ENCODE results near the gene CUEDC1. TPM values are rescaled to one million over a fixed set of nuclear protein-coding genes. Genes with fewer than 3 reads are reported as not detected.

Gene CUEDC1
- total RNA-seq, 1 experiment from 2014 or later = 61.4 TPM

DNA sequence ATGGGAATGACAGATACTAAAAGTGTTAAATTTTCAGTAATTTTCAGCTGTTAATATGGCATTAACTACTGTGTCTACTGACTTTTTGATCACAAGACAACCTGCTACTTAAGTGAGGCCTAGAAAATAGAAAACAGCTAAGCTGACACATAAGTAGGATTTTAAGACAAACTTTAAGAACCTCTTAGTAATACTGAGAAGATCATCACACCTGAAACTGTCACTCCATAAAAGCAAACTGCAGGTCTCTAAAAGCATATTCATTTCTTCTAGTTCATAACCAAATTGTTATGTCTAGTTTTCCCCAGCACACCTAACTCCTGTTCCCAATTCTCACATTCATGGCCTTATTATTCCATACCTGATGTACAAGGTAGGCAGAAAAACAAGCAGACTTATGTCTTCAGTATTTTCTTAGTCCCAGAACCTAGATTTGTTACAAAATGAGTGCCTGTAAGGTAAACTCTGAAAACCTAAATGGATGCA is 43.8 kb upstream of the CUEDC1 start:
- Histone ChIP-seq H3K4me2 (no peak overlapping the region), H3K9me2 (ENCODE audit: insufficient read depth) (no peaks in the 10 kb centered on the region), H3K27me3 (ENCODE audit: insufficient read depth, low read depth) (no peaks in the 10 kb centered on the region), H3K27ac (no peak overlapping the region), H3F3A (ENCODE audit: insufficient read depth, low read depth) (peaks cover 95% of the 10 kb centered on the region), H3K4me3 (no peak overlapping the region), H4K20me1 (ENCODE audit: insufficient read depth) (peaks cover 58% of the 10 kb centered on the region), H3K79me2 (ENCODE audit: low read depth) (peaks cover 21% of the 10 kb centered on the region), H3K9me3 (ENCODE audit: insufficient read depth, low read depth) (no peaks in the 10 kb centered on the region), H2AFZ (no peak overlapping the region), H3K36me3 (ENCODE audit: low read depth) (peaks cover 42% of the 10 kb centered on the region), H3K4me1 (replicated peaks; ENCODE audit: insufficient read depth) (peaks cover 13% of the 10 kb centered on the region)
- CTCF ChIA-PET = interaction anchor here (0.6 to 1.3 kb wide), 9 partner anchors 9 to 756 kb away, joined by 3 to 8 read pairs (median 5); partner anchors contain the start of gene DYNLL2
- no peak for TF ChIP-seq EZH2 (IDR thresholded peaks at IDR 0.05; ENCODE audit: low read depth)
- TF ChIP-seq, protein P1, sequence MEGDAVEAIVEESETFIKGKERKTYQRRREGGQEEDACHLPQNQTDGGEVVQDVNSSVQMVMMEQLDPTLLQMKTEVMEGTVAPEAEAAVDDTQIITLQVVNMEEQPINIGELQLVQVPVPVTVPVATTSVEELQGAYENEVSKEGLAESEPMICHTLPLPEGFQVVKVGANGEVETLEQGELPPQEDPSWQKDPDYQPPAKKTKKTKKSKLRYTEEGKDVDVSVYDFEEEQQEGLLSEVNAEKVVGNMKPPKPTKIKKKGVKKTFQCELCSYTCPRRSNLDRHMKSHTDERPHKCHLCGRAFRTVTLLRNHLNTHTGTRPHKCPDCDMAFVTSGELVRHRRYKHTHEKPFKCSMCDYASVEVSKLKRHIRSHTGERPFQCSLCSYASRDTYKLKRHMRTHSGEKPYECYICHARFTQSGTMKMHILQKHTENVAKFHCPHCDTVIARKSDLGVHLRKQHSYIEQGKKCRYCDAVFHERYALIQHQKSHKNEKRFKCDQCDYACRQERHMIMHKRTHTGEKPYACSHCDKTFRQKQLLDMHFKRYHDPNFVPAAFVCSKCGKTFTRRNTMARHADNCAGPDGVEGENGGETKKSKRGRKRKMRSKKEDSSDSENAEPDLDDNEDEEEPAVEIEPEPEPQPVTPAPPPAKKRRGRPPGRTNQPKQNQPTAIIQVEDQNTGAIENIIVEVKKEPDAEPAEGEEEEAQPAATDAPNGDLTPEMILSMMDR (conservative IDR thresholded peaks at IDR 0.05) = no peak
- POLR2A ChIA-PET (ENCODE audit: unreplicated experiment) = interaction anchor here (0.6 kb wide), 2 partner anchors 104 to 148 kb away, joined by 4 to 5 read pairs; no protein-coding TSS in a partner anchor
- no peak for DNase-seq
- intact Hi-C loops (cut with micrococcal nuclease; ENCODE audit: unreplicated experiment) = loop anchor here (1.0 to 5.0 kb wide), 4 partner anchors 114 to 327 kb away; partner anchors contain the start of gene CCDC182
- BruUV-seq (replicated peaks) = no TSS peak

DNA sequence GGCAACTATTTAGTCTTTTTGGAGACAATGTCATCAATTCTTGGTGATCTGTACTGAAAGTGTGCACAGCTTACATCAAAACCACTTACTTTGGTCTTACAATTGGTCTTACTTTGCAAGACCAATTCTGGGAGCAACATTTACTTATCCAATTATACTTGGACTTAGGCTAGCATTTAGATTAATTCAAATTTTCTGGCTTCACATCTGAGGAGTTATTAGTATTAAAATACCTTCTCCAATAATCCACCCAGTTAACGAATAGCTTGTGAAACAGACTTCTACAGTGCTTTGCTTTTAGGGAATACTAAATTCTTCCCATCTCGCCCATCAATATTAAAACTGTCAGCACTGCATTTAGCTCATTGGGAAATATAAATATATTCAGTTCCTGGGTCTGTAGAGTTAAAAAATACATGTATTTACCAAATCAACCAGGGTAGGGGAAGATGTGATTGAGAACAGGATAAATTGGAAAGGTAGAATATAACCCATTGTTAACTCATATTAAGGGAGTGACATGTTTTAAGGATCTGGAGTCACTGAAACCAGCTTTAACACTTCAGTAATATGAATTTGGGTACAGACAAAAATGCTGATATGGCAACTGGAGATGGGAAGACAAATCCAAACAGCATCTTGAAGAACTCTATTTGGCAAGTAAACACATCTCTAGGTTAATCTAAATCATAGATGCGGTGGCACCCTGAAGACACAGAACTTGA is 42.0 kb upstream of the CUEDC1 start:
- no peaks in the 10 kb centered on the region for H3K4me1 ChIP-seq (replicated peaks; ENCODE audit: insufficient read depth)
- peaks cover 3% of the 10 kb centered on the region for H3K79me2 ChIP-seq (ENCODE audit: low read depth)
- peaks cover 40% of the 10 kb centered on the region for H4K20me1 ChIP-seq (ENCODE audit: insufficient read depth)
- H3K27ac ChIP-seq = no peak overlapping the region
- H3K36me3 ChIP-seq (ENCODE audit: low read depth) = peaks cover 24% of the 10 kb centered on the region
- no peak overlapping the region for H3K4me2 ChIP-seq
- ChIA-PET CTCF (interaction anchor here (0.7 to 1.1 kb wide), 3 partner anchors 9 to 146 kb away, joined by 3 read pairs; no protein-coding TSS in a partner anchor), POLR2A (ENCODE audit: unreplicated experiment) (interaction anchor here (0.7 kb wide), 1 partner anchor 135 kb away, joined by 6 read pairs; no protein-coding TSS in a partner anchor)
- no TSS peak for BruUV-seq (replicated peaks)
- no peaks in the 10 kb centered on the region for H3K9me2 ChIP-seq (ENCODE audit: insufficient read depth)
- TF ChIP-seq, protein P1 (conservative IDR thresholded peaks at IDR 0.05) = no peak
- no peak for TF ChIP-seq EZH2 (IDR thresholded peaks at IDR 0.05; ENCODE audit: low read depth)
- no peak for DNase-seq
- H2AFZ ChIP-seq = no peak overlapping the region
- intact Hi-C loops (cut with micrococcal nuclease; ENCODE audit: unreplicated experiment) = loop anchor here (5.0 kb wide), 2 partner anchors 250 to 325 kb away; partner anchors contain the start of gene CCDC182
- no peaks in the 10 kb centered on the region for H3K27me3 ChIP-seq (ENCODE audit: insufficient read depth, low read depth)
- peaks cover 85% of the 10 kb centered on the region for H3F3A ChIP-seq (ENCODE audit: insufficient read depth, low read depth)
- H3K9me3 ChIP-seq (ENCODE audit: insufficient read depth, low read depth) = no peaks in the 10 kb centered on the region
- H3K4me3 ChIP-seq = no peak overlapping the region

DNA sequence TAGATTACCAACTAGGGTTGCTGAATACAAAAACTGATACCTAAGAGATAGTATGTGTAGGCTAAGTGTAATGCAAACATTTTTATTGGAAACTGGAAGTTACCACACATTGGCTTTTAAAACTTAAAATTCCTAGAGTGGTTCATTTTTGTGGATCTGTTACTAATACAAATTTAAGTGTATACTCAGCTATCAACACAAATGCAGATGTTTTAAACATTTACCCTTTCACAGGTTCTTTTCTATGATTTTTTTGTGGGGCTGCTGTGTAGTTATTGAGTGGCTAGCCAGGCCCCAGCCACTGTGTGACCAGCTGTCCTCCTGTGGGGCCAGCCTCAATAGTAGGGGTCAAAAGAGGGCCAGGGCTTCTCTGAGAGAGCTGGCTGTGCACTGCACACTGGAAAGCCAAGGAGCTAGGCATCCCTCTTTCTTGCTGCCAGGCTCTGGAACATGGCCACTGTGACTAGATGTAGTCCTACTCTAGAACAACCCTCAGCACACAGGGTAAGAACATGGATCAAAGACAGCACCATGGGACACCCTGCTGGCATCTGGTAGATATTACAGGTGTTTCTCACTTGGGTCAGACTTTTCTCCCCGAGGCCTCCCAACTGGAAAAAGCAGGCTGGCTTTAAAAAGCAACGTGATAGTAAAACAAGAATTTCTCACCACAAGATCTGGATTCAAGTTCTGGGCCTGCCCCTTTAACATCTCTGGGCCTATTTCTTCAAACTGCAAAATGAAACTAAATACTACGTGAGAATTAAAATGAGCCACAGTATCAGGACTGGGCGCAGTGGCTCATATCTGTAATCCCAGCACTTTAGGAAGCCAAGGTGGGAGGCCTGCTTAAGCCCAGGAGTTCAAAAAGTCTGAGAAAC is 40.1 kb upstream of the CUEDC1 start:
- H4K20me1 ChIP-seq (ENCODE audit: insufficient read depth) = peaks cover 22% of the 10 kb centered on the region
- H3K9me2 ChIP-seq (ENCODE audit: insufficient read depth) = no peaks in the 10 kb centered on the region
- peak; percentile 64 to 71 for DNase-seq
- H2AFZ ChIP-seq = no peak overlapping the region
- ChIA-PET CTCF (interaction anchor here (0.8 to 1.6 kb wide), 4 partner anchors 9 to 162 kb away, joined by 3 to 5 read pairs (median 4); no protein-coding TSS in a partner anchor), POLR2A (ENCODE audit: unreplicated experiment) (no interaction called here)
- no TSS peak for BruUV-seq (replicated peaks)
- no peak overlapping the region for H3K4me3 ChIP-seq
- no peak overlapping the region for H3K4me2 ChIP-seq
- H3K9me3 ChIP-seq (ENCODE audit: insufficient read depth, low read depth) = no peaks in the 10 kb centered on the region
- H3F3A ChIP-seq (ENCODE audit: insufficient read depth, low read depth) = peaks cover 79% of the 10 kb centered on the region
- no peaks in the 10 kb centered on the region for H3K4me1 ChIP-seq (replicated peaks; ENCODE audit: insufficient read depth)
- H3K27ac ChIP-seq = peak overlapping the region; percentile 2; the same call in 1 of the 2 replicates
- H3K79me2 ChIP-seq (ENCODE audit: low read depth) = no peaks in the 10 kb centered on the region
- intact Hi-C loops (cut with micrococcal nuclease; ENCODE audit: unreplicated experiment) = loop anchor here (1.0 to 5.0 kb wide), 6 partner anchors 105 to 865 kb away; partner anchors contain the start of genes CCDC182 and MRPS23
- no peak for TF ChIP-seq EZH2 (IDR thresholded peaks at IDR 0.05; ENCODE audit: low read depth)
- TF ChIP-seq, protein P1 (conservative IDR thresholded peaks at IDR 0.05) = peak; percentile 93
- no peaks in the 10 kb centered on the region for H3K27me3 ChIP-seq (ENCODE audit: insufficient read depth, low read depth)
- H3K36me3 ChIP-seq (ENCODE audit: low read depth) = peaks cover 13% of the 10 kb centered on the region

Measured in PC-9 (cell line).